ENCODE data around the gene FRMPD4. TPM values are rescaled to one million over a fixed set of nuclear protein-coding genes. Genes with fewer than 3 reads are reported as not detected.
A peak's percentile ranks its signal among the peaks of the same experiment; 100 is the strongest.
"Not testable (repeated sequence)": the region's sequence is repeated elsewhere in the genome, so short reads cannot be mapped to it uniquely, and the experiment has no call there.

The FRMPD4 gene
- total RNA-seq, 1 experiment from 2014 or later = 0.24 TPM

DNA sequence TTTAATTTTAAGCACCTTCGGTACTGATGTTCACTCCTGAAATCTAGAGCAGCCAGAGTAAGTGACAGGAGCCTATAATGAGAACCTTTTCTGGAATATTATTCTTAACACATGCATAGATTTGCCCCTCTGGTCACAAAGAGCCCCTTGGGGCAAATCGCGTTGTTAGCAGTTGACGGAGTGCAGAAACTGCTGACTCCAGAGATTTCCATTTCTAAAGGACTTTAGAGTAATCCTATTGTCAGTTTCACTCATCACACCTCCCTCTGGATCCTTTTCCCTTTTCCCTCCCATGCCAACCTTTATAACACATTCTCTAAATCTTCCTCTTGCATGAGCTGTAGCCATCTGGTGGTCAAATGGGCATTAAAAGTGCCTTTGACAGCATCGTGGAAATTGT is 388.0 kb downstream of the FRMPD4 start:
- DNase-seq (ENCODE audit: low read depth) = peak; percentile 1

DNA sequence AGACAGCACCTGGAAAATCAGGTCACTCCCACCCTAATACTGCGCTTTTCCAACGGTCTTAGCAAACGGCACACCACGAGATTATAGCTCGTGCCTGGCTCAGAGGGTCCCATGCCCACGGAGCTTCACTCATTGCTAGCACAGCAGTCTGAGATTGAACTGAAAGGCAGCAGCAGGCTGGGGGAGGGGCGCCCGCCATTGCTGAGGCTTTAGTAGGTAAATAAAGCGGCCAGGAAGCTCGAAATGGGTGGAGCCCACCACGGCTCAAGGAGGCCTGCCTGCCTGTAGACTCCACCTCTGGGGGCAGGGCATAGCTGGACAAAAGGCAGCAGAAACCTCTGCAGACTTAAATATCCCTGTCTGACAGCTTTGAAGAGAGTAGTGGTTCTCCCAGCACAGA is 399.8 kb downstream of the FRMPD4 start:
- not testable (repeated sequence) for DNase-seq (ENCODE audit: low read depth)

DNA sequence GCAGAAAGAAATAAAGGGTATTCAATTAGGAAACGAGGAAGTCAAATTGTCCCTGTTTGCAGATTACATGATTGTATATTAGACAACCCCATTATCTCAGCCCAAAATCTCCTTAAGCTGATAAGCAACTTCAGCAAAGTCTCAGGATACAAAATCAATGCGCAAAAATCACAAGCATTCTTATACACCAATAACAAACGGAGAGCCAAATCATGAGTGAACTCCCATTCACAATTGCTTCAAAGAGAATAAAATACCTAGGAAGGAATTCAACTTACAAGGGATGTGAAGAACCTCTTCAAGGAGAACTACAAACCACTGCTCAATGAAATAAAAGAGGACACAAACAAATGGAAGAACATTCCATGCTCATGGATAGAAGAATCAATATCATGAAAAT is 404.0 kb downstream of the FRMPD4 start:
- DNase-seq (ENCODE audit: low read depth) = not testable (repeated sequence)

DNA sequence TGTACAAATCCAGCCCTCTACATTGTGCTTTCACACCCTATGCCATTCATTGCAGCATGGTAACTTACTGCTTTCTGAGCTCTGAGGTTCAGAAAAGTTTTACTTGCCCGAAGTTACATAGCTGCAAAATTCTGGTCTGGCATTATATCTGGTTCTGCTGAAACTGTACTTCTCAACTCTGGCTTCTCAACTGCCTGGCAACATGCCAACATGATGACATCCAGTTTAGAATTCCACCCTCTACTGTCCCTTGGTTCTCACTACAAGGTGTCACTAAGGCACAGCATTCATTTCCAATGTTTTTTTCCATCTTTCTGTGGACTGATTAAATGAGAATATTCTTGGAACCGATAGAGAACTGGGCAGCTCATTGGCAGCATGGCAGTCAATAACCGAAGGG is 410.1 kb downstream of the FRMPD4 start:
- DNase-seq (ENCODE audit: low read depth) = no peak

DNA sequence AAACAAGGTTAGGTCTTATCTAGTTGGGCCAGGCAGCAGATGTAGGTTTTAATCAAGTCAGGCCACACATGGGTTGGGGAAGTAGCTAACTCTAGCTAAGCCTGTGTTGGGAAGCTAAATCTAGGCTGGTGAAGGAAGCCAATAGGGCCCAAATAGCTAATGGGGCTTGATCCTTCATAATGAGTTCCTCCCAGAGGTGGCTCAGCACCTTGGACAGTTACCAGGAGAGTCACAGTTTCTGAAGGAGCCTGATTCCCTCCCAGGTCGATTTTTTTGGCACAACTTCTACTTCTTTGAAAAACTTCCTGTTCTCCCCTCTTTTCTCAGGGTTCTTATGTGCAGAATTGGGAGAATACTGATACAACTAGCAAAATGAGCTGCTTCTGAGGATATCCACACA is 410.5 kb downstream of the FRMPD4 start:
- DNase-seq (ENCODE audit: low read depth) = peak; percentile 35

DNA sequence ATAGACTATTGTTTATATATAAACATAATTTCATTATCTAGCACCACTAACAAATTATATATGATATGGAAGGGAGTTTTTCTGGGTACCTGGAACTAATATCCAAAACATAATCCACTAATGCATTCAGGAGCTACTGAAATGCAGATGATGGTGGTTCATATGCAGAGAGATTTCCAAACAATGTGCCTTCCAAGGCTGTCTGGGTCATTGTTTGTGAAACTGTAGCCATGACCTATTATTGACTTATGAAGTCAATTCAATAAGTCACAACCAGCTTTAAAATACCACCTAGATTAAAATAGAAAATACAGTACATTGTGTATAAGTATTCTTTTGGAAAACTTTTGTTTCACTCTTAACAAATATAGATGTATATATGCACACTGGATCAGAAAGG is 415.9 kb downstream of the FRMPD4 start:
- DNase-seq (ENCODE audit: low read depth) = no peak

DNA sequence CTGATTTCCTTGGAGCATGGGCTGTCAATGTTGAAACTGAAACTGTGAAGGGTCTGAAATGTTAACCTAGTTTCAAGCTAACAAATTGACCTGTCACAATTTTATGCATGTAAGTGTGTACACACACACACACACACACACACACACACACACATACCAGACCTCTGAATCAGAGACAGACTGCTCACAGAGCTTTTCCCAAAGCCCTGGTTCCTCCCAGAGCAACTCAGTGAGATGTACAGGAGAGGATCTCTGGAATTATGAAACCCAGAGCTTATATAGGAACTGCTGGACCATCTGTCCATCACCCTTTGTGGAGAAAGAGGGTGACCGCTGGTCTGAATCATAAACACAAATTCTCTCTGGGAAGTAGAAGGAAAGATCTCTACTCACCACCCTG is 424.8 kb downstream of the FRMPD4 start:
- peak; percentile 52 for DNase-seq (ENCODE audit: low read depth)

DNA sequence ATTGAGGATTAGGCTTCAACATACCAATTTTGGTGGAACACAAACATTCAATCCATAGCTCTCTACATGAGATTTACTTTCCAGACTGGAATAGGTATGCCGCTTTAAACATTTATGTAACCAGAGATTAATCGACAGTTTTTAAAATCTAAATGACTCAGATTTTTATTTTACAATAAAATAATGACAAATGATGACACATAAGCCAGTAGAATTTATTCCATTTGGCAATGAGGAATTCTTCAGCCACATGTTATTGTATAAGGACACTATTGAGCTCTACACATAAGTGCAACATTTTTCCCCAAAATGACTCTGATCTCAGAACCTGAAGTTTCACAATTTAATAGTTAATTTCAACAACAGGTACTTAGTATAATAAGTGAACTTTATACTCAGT is 425.9 kb downstream of the FRMPD4 start:
- DNase-seq (ENCODE audit: low read depth) = no peak

DNA sequence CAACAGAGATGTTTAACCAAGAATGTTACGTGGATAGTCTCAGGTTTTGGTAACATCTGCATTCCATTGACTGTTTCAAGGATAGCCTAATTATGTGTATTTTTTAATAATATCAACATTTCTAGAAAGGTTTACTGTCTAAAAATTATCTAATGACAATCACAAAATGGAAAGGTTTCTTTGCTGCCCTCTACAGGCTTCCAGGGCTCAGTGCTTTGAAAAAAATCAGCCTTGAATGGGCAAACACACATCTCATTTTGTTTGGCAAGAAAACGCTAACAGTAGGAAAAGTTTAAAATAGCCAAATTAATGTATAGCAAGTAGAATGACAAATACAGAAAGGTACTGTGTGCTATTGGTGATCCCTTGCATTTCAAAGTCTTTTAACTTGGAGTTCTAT is 429.6 kb downstream of the FRMPD4 start:
- peak; percentile 10 for DNase-seq (ENCODE audit: low read depth)

DNA sequence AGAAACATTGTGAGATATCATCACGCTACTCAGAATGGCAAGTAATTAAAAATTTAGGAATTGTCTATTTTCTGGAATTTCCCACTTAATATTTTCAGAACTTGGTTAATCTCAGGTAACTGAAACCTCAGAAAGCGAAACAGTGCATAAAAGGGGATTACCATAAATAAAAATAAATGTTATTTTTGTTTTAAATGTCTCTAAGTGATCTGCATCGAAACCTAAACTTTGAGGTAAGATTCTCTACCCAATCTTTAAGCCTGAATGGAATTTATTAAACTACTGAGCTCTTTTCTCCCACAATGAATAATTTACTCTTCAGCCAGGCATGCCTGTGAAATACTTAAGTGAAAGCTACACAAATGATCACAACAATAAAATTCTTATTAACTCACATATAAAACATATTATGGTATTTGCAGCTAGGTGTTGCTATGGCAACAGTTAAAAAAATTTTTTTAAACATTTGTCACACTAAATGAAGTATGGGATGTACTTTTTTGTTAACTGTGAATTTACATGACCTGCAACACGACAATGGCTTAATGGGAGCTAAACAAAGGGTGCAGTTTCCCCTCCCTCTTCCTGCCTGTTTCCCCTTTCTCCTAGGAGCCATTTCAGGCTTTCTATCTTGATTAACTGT is 432.7 kb downstream of the FRMPD4 start:
- no peak for DNase-seq (ENCODE audit: low read depth)

DNA sequence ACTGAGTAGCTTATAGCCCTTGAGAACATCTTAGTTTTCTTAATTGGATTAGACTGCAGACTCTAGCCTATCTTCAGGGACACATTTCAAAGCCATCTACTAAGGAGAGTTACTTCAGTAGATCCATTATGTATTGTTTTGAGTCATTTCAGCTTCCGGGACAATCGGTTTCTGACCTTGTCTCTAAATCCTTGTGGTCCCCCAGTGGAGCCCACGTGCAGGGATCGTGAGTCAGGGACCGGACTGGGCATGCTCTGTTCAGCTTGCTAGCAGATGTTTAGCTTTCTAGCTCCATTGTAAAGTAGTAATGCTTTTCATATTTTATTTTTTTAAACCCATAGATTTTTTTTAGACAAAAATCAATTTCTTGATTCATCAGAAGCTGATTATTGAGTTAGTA is 441.0 kb downstream of the FRMPD4 start:
- DNase-seq (ENCODE audit: low read depth) = peak; percentile 51

DNA sequence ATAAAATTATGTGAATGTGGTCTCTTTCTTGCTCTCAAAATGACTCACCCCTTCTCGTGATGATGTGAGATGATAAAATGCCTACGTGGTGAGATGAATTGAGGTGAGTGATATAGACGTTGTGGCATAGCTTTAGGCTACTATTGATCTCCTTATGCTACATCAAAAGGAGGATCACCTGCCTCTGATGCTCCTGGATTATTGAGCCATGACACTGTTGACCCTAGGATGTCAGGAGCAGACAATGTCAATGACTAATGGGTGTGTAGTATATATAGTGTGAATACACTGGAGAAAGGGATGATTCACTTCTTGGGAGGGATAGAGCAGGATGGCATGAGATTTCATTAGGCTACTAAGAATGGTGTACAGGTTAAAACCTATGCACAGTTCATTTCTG is 442.3 kb downstream of the FRMPD4 start:
- peak; percentile 18 for DNase-seq (ENCODE audit: low read depth)

DNA sequence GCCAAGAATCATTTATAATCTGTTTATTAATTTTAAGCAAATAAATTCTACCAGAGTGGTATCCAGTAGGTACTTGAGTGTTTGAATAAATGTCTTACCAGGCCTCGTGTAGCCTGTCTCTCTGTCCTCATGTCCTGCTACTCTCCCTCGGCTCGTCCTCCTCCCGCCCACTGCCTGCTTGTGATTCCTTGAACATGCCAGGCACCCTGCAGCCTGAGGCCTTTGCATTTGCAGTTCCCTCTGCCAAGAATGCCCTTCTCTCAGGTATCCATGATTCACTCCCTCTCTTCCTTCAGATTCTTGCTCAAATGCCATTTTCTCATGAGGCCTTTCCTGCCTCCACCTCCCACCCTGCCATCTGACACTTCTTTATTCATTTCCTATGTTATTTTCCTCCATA is 443.3 kb downstream of the FRMPD4 start:
- no peak for DNase-seq (ENCODE audit: low read depth)

DNA sequence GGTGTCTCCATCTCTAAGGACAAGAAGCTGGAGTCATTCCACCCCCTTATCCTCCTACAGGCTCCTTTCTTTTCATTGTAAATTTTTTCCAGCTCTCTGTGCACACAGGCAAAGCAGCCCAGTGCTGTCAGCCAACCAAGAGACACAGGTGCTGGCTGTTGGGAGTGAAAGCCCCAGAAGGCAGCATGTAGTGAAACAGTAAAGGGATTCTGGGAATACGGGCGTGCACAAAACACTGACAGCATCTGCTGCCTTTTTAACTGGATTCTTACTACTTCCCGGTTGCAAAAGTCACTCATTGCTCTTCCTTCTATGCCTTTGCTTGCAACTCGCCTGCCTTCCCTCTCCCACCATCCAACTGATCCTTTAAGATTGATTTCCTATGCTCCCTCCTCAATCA is 444.4 kb downstream of the FRMPD4 start:
- DNase-seq (ENCODE audit: low read depth) = no peak

DNA sequence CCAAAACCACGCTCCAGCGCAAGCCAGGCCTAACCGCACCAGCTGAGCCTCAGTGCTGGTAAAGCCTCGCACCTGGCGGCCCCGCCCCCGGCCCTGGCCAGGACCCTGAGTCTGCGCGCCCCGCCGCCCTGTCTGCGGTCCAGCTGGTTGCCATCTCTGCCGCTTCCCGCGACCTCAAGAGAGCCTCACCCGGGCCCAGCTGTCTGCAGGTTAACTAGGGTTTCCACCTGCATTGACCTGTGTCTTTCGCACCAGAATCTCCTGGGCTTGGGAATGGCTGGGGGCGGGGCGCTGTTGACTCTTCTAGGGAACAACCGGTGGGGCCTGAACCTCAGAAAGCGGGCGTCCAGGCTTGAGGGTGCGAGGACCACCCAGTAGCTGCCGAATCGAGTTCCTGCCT is 445.3 kb downstream of the FRMPD4 start:
- DNase-seq (ENCODE audit: low read depth) = no peak

DNA sequence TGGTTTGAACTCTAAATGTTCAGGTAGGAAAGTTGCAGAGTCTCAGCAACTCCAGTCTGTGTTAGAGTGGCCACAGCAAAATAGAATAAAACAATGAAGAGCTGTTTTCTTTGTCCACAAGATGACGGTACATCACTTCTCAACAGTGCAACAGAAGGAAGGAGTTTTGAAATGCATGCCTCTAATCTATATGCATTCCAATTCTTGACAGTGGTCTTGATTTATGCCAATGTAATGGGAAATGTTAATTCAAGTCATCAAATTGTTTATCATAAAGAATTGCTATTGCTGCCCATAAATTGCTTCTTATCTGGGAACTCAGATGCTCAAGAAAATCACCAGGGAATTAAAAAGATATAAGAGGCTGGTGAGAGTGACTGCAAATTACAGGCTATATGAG is 457.4 kb downstream of the FRMPD4 start:
- DNase-seq (ENCODE audit: low read depth) = no peak

DNA sequence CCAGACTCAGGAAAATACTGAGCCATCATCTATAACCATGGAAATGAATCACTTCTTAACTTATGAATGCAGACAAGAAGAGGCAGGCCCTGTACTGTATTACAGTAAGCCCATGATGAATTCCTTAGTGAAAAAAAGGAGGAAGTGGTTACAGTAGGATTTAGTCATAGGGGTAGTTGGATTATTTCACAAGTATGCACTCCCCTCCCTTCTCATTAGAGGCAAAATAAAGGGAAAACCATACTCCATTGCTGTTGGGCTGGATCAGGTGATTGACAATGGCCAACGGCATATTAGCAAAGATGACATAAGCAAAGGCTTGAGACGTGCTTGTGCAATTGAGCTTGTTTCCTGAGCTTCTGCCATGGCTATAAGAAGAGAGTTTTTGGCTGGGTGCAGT is 471.8 kb downstream of the FRMPD4 start:
- DNase-seq (ENCODE audit: low read depth) = peak; percentile 80

DNA sequence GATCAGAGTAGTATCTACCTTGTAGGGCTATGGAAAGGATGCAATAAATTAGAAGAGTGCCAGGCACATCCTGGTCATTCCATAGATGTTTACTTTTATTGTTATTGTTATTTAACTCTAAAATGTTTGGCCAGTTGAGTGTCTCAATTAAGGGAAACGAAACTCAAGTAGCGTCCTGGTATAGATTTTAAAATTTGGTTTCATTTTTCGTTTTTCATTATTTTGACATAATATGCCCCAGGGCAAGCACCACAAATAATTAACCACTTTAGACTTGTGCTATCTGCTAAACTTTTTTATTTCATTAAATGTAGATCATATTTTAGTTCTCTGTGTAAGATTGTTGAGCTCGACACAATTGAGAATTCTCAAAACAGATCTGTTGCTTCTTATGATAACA is 473.2 kb downstream of the FRMPD4 start:
- DNase-seq (ENCODE audit: low read depth) = no peak

DNA sequence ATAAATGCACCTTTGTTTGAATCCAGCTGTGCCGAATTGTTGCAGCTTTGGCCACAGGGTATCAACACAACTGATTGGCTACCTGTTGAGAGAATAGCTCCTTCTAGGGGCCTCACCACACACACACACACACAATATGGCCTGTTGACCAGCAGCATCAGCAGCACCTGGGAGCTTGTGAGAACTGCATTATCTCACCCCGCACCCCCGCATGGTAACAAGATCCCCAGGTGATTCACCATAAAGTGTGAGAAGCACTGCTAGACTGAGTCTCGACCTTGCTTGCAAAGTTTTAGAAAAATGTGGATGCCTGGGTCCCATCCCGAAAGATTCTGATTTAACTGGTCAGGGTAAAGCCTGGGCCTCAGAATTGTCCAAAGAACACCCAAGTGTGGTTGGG is 476.0 kb downstream of the FRMPD4 start:
- no peak for DNase-seq (ENCODE audit: low read depth)

DNA sequence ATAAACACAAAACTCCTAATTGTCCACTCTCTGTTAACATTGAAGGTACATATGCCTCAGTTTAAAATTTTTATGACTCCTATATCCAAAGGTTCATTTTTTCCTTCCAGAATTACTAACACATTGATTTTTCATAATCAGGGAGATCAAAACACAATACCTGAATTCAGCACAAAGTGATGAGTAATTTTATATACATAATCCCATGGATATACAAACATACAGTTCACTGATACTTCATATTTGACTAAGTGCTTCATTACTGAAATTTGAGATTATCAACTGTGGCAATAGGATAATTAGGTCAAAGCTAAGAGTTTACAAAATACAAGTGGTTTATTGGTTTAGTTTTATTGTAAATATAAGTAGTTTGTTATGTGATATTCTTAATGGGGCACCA is 476.8 kb downstream of the FRMPD4 start:
- no peak for DNase-seq (ENCODE audit: low read depth)

DNA sequence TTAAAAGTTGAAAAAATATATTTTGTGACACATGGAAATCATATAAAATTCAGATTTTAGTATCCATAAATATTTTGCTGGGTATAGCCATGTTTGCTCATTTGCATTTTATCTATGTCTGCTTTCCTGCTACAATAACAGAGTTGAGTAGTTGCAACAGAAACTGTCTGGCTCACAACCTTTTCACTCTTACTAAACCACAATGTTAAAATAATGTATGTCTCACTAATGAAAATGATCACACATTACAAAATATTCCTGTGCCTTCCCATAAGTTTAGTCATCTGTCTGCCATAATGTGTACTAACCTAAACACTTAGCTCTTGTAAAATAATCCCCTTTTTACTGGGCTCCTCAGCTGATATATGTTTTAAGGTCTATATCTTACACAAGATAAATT is 479.0 kb downstream of the FRMPD4 start:
- no peak for DNase-seq (ENCODE audit: low read depth)

DNA sequence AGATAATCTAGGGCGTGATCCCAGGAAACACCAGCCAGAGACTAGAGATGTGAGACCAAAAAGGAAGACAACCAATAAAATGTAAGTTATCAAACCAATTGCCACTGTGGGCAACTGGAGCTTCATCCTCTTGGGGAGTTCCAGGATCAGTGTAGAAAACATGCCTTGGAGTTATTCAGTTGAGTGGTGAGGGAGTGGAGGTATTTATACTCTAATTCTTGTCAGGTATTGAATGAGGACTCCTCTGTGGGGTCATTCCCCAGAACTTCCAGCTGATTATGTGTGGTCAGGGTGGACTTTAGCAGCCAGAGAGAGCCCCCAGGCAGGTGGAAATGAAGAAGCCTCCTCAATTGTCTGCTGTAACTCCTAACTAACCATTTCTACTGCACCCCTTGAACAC is 509.0 kb downstream of the FRMPD4 start:
- DNase-seq (ENCODE audit: low read depth) = no peak

DNA sequence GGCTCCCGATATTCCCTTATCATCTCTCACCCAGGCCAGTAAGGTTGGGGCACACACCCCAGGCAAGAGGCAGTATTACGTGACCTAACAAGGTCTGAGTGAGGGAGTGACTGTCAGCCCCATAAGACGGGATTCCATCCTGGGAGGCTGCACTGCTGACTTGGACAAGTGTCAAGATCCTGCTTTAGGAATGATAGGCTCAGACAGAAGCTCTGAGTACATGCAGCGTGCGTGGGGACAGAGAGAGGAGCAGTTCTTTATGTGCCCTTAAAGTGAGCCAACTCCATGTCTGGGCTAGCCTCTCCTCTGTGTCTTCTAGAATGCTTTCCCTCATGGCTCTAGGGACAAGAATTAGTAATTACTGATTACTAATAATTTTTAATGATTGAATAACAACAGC is 510.7 kb downstream of the FRMPD4 start:
- no peak for DNase-seq (ENCODE audit: low read depth)

DNA sequence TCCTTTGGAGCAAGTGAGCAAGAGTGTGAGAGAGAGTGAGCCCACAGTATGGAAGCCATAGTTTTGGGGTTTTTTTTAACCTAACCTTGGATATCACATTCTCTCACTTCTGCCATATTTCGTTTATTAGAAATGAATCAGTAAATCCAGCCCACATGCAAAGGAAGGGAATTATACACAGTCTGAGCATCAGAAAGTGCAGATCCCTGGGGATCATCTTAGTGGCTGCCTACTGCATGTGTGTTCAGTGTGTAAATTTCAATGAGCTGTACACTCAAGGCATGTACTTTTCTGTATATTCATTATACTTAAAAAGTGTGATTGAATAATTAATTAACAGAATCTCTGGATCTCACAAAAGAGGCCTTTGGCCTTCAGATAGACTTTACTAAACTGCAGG is 519.2 kb downstream of the FRMPD4 start:
- DNase-seq (ENCODE audit: low read depth) = no peak

DNA sequence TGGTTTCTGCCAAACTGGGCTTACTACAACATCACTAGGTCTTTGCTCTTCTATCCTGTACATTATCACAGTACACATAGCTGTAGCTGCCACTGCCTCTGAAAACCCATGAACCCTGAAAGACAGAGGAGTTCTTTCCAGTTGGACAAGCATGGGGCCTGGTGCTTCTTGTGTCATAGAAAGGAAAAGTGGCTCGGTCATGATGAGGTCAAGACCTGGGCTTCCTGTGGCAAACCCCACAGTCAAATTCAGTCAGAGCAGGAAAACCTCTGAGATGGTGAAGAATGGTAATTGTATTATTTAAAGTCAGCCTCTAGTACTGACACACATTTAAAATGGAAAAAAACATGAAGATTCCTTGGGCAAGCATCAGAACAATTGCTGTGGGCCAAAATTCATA is 519.6 kb downstream of the FRMPD4 start:
- DNase-seq (ENCODE audit: low read depth) = no peak
